Choroid plexus epithelial cell (primary cell): ENCODE measurements around the gene KCNH2.

Experiments used
- DNase-seq: peaks from one replicate; pipeline ENCODE4 v3.0.0-alpha.2; 2010; ENCODE audit warnings: low read depth
- H3K4me3 ChIP-seq: 2 replicates; pipeline ENCODE4 v1.5.1; 2011; ENCODE audit warnings: low read depth, mild to moderate bottlenecking, control low read depth, low read length, moderate library complexity
- TF ChIP-seq, protein P1 (sequence below): conservative IDR thresholded peaks from 2 replicates; pipeline ENCODE4 v1.5.1; 2011; ENCODE audit warnings: low read depth, mild to moderate bottlenecking, control low read depth, inconsistent platforms, low read length, moderate library complexity

Gene KCNH2

DNA sequence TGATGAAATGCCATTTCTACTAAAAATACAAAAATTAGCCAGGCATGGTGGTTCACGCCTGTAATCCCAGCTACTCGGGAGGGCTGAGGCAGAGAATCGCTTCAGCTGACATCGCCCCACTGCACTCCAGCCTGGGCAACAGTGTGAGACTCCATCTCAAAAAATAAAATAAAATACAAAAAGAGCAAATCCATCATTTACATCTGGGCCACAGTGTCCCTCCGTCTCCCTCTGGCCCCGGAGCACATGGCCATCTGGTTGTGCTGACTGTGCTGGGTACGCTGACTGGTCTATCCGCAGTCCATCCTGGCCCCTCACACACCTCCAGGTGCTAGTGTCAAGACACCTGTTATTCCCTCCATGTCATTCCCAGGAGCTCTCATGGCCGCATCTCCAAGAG lies 42.1 kb downstream of the KCNH2 start:
- no peak for DNase-seq
- no peak overlapping the region for H3K4me3 ChIP-seq
- TF ChIP-seq, protein P1, sequence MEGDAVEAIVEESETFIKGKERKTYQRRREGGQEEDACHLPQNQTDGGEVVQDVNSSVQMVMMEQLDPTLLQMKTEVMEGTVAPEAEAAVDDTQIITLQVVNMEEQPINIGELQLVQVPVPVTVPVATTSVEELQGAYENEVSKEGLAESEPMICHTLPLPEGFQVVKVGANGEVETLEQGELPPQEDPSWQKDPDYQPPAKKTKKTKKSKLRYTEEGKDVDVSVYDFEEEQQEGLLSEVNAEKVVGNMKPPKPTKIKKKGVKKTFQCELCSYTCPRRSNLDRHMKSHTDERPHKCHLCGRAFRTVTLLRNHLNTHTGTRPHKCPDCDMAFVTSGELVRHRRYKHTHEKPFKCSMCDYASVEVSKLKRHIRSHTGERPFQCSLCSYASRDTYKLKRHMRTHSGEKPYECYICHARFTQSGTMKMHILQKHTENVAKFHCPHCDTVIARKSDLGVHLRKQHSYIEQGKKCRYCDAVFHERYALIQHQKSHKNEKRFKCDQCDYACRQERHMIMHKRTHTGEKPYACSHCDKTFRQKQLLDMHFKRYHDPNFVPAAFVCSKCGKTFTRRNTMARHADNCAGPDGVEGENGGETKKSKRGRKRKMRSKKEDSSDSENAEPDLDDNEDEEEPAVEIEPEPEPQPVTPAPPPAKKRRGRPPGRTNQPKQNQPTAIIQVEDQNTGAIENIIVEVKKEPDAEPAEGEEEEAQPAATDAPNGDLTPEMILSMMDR, result no peak

DNA sequence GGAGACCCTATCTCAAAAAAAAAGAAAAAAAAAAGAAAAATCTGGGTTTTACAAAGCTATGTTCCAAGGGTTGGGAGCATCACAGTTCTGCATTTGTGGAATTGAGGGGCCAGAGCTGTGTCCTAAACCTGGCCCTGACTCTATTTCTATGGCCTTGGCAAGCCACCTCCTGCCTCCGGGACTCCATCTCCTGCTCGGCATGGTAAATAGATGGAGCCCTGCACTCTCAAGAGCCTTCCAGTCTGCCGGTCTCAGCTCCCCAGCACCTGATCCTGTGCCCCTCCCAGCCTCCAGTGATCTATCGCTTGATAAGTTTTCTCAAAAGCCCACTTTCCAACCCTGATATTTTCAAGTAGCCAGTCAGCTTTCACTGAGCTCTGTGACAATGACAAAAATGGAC lies 43.0 kb downstream of the KCNH2 start:
- TF ChIP-seq, protein P1, result no peak
- DNase-seq, result no peak
- H3K4me3 ChIP-seq, result no peak overlapping the region

- no peak for DNase-seq
These were observed 43.9 kb downstream of the KCNH2 start for GRCh38 chr7:150934045-150934766.

GRCh38 chr7:150931199-150931869 lies 46.8 kb downstream of the KCNH2 start:
- H3K4me3 ChIP-seq, result no peak overlapping the region
- DNase-seq, result no peak
- TF ChIP-seq, protein P1, result no peak

More at GRCh38 chr7:150934045-150934766, 43.9 kb downstream of the KCNH2 start:
- no peak overlapping the region for H3K4me3 ChIP-seq
- TF ChIP-seq, protein P1, result no peak

GRCh38 chr7:150928541-150928940 lies 49.6 kb downstream of the KCNH2 start:
- no peak for DNase-seq
- TF ChIP-seq, protein P1, result no peak
- no peak overlapping the region for H3K4me3 ChIP-seq

GRCh38 chr7:150927956-150928344 lies 50.2 kb downstream of the KCNH2 start:
- TF ChIP-seq, protein P1, result no peak
- DNase-seq, result peak; percentile 28

More at GRCh38 chr7:150927956-150928344, 50.2 kb downstream of the KCNH2 start:
- no peak overlapping the region for H3K4me3 ChIP-seq
